ENCODE results near the gene SCYGR6. TPM values are rescaled to one million over a fixed set of nuclear protein-coding genes. Genes with fewer than 3 reads are reported as not detected.

SCYGR6 gene
- polyA plus RNA-seq, 3 donors: not detected

DNA sequence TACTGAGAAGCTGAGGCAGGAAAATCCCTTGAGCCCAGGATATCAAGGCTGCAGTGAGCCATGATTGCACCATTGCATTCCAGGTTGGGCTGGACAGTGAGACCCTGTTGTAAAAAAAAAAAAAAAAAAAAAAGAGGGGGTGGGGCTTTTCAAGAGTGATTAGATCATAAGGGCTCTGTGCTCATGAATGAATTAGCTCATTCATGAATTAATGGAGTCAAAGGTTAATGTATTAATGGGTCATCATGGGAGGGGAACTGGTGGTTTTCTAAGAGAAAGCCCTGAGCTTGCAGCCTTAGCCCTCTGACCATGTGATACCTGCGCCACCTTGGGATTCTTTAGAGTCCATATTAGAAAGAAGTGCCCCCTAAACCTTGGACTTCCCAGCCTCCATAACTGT, 11.3 kb downstream of the SCYGR6 start:
- no peaks in the 10 kb centered on the region for H3K36me3 Mint-ChIP-seq
- peaks cover 7% of the 10 kb centered on the region for H3K4me1 Mint-ChIP-seq
- no peak for DNase-seq
- peaks cover 0 to 16% of the 10 kb centered on the region in 2 donors for H3K27me3 ChIP-seq (ENCODE audit: control insufficient read depth in 2 of 2, insufficient read depth in 2 of 2, low read length in 2 of 2)
- intact Hi-C loops (cut with micrococcal nuclease): no loop called here
- no peak overlapping the region for H3K27ac Mint-ChIP-seq
- H3K36me3 ChIP-seq (replicated peaks in 1 of 2; ENCODE audit: control insufficient read depth in 1 of 2, insufficient read depth in 2 of 2, low read length in 2 of 2): no peaks in the 10 kb centered on the region
- H3K4me3 ChIP-seq (replicated peaks in 1 of 3; ENCODE audit: low read depth in 2 of 3, low read length in 3 of 3): no peak overlapping the region
- H3K27me3 Mint-ChIP-seq (ENCODE audit: low read depth in 3 of 3): peaks cover 17 to 28% (median 25%) of the 10 kb centered on the region in 3 donors
- H3K4me2 ChIP-seq (replicated peaks; ENCODE audit: extremely low read depth, low read length, poor library complexity, severe bottlenecking): no peak overlapping the region
- no peaks in the 10 kb centered on the region for H3K79me2 ChIP-seq (ENCODE audit: insufficient read depth, low read length)
- H3K27ac ChIP-seq (ENCODE audit: low read depth in 1 of 2, low read length in 2 of 2): no peak overlapping the region
- H4K20me1 ChIP-seq (ENCODE audit: insufficient read depth, low read length): no peaks in the 10 kb centered on the region
- H3K4me1 ChIP-seq (ENCODE audit: control insufficient read depth in 1 of 2, insufficient read depth in 2 of 2, low read length in 2 of 2): peaks cover 6% of the 10 kb centered on the region in 2 donors
- no peaks in the 10 kb centered on the region for H3K9me3 ChIP-seq (replicated peaks in 1 of 2; ENCODE audit: control insufficient read depth in 1 of 2, insufficient read depth in 1 of 2, low read length in 2 of 2)
- peaks cover 0 to 2% (median 0%) of the 10 kb centered on the region in 7 donors for H3K9me3 Mint-ChIP-seq
- TF ChIP-seq, protein P1, sequence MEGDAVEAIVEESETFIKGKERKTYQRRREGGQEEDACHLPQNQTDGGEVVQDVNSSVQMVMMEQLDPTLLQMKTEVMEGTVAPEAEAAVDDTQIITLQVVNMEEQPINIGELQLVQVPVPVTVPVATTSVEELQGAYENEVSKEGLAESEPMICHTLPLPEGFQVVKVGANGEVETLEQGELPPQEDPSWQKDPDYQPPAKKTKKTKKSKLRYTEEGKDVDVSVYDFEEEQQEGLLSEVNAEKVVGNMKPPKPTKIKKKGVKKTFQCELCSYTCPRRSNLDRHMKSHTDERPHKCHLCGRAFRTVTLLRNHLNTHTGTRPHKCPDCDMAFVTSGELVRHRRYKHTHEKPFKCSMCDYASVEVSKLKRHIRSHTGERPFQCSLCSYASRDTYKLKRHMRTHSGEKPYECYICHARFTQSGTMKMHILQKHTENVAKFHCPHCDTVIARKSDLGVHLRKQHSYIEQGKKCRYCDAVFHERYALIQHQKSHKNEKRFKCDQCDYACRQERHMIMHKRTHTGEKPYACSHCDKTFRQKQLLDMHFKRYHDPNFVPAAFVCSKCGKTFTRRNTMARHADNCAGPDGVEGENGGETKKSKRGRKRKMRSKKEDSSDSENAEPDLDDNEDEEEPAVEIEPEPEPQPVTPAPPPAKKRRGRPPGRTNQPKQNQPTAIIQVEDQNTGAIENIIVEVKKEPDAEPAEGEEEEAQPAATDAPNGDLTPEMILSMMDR (IDR thresholded peaks at IDR 0.05): no peak
- H2AFZ ChIP-seq (ENCODE audit: insufficient read depth, low read depth, low read length, poor library complexity, severe bottlenecking): no peak overlapping the region
- no peak overlapping the region for H3K4me3 Mint-ChIP-seq
- H3K9ac ChIP-seq (ENCODE audit: insufficient read depth, low read length, poor library complexity, severe bottlenecking): no peak overlapping the region
- WGBS (ENCODE audit: insufficient coverage): no CpG with 5 or more reads among the region's 1 CpG

DNA sequence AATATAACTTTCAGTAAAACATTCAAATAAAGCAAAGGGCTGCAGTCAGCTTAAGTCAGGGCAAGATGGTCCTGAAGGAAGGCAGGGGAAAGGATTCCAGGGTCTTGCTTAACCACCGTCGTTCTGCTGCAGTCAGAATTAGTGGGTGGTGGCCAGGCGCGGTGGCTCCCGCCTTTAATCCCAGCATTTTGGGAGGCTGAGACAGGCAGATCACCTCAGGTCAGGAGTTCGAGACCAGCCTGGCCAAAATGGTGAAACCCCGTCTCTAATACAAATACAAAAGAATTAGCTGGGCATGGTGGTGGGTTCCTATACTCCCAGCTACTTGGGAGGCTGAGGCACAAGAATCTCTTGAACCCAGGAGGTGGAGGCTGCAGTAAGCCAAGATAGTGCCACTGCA, 13.6 kb downstream of the SCYGR6 start:
- H3K9me3 ChIP-seq (replicated peaks in 1 of 2; ENCODE audit: control insufficient read depth in 1 of 2, insufficient read depth in 1 of 2, low read length in 2 of 2): no peaks in the 10 kb centered on the region
- H3K36me3 ChIP-seq (replicated peaks in 1 of 2; ENCODE audit: control insufficient read depth in 1 of 2, insufficient read depth in 2 of 2, low read length in 2 of 2): no peaks in the 10 kb centered on the region
- no peak for DNase-seq
- H3K27ac Mint-ChIP-seq: no peak overlapping the region
- H3K4me1 Mint-ChIP-seq: no peaks in the 10 kb centered on the region
- H3K36me3 Mint-ChIP-seq: no peaks in the 10 kb centered on the region
- no peaks in the 10 kb centered on the region for H4K20me1 ChIP-seq (ENCODE audit: insufficient read depth, low read length)
- 95% methylated on average over 5 of the region's 7 CpGs for WGBS (ENCODE audit: insufficient coverage)
- TF ChIP-seq, protein P1 (IDR thresholded peaks at IDR 0.05): no peak
- no peak overlapping the region for H3K27ac ChIP-seq (ENCODE audit: low read depth in 1 of 2, low read length in 2 of 2)
- no peak overlapping the region for H3K4me2 ChIP-seq (replicated peaks; ENCODE audit: extremely low read depth, low read length, poor library complexity, severe bottlenecking)
- H3K27me3 ChIP-seq (ENCODE audit: control insufficient read depth in 2 of 2, insufficient read depth in 2 of 2, low read length in 2 of 2): no peaks in the 10 kb centered on the region
- H3K79me2 ChIP-seq (ENCODE audit: insufficient read depth, low read length): no peaks in the 10 kb centered on the region
- H2AFZ ChIP-seq (ENCODE audit: insufficient read depth, low read depth, low read length, poor library complexity, severe bottlenecking): no peak overlapping the region
- no peak overlapping the region for H3K9ac ChIP-seq (ENCODE audit: insufficient read depth, low read length, poor library complexity, severe bottlenecking)
- H3K4me1 ChIP-seq (ENCODE audit: control insufficient read depth in 1 of 2, insufficient read depth in 2 of 2, low read length in 2 of 2): no peaks in the 10 kb centered on the region
- no peak overlapping the region for H3K4me3 Mint-ChIP-seq
- no peak overlapping the region for H3K4me3 ChIP-seq (replicated peaks in 1 of 3; ENCODE audit: low read depth in 2 of 3, low read length in 3 of 3)
- H3K27me3 Mint-ChIP-seq (ENCODE audit: low read depth in 3 of 3): peaks cover 4 to 13% (median 5%) of the 10 kb centered on the region in 3 donors
- H3K9me3 Mint-ChIP-seq: no peaks in the 10 kb centered on the region
- intact Hi-C loops (cut with micrococcal nuclease): no loop called here
